GM20431 (cell line): ENCODE results near the gene PXDC1.
"Not testable (repeated sequence)": the region's sequence is repeated elsewhere in the genome, so short reads cannot be mapped to it uniquely, and the experiment has no call there.

Experiments
- in situ Hi-C: fragments of 300-500 bp; cut with MseI, MboI; formaldehyde crosslinking; loops from one replicate; pipeline ENCODE4 v1.15.0; 2020; ENCODE audit warnings: low sequenced_read_pairs; ENCODE audit not compliant: unreplicated experiment

PXDC1 gene

DNA sequence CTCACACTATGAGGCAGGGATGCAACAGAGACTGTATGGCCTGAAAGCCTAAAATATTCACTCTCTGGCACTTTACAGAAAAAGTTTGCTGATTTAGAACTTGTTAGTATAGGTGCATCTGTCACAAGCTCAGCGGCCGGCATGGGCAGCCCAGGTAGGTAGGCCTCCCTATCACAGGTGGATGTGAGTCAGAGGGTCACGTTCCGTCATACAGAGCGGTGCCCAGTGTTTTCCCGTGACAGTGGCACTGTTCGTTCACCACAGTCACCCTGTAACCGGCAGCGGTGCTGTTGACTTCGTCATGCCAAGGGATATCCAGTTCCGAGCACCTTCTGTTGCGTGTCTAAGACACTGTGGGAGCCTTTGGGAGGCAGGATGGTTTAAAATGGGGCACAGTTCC, 32.9 kb upstream of the PXDC1 start:
- in situ Hi-C loops = no loop called here

DNA sequence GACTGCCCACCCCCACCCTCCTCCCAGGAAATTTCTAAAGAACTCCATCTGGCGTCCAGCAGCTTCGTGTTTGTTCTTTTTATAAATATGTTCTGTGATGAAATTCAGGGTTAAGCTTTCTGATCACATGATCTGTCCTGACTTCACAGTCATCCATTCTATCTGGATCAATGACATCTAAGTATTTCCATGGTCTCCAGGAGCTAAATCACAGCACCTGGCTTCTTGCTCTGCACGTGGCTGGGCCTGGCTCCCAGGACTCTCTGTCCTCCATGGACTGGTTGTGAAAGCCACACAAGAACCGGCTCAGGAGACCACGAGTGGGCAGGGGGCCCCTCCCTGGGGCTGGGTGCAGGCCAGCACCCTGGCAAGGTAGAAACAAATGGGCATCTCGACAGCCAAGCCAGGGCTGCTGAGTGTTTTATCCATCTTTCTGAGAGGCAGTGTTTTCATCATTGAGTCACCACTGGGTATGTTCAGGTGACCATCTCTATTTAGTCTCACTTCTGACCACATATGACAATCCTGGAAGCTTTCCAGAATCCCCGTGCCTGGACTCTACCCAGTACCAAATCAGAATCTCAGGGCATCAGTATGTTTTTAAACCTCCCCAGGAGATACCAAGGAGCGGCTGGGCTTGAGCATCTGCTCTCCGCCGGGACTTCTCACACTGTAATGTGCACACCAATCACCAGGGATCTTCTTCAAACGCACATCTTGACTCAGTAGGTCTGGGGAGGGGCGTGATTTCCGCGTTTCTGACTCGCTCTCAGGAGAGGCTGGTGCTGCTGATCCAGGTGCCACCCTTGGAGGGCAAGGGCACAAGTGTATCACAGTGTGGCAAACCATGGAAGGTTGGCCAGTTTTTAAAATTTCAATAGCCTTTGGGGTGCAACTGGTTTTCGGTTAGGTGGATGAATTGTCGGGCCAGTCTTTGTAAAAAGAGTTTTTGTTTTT, 31.6 kb upstream of the PXDC1 start:
- in situ Hi-C loops = no loop called here

DNA sequence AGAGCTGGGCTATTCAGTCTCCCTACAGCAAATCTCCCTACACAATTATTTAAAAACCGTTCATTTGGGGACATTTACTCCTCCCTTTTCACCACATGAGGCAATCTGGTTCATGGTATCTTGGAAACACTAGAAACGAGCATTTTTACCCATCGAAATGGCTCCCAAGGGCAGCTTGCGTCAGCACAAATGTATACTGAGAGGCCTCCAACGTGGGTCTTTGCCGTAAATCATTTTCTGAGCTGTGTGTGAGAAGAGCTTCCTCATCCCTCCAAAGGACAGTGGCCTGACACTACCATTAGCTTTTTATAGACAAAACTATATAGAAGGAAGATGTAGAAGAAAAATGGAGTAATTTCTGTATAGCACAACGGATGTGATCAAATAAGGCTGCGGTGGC, 30.0 kb upstream of the PXDC1 start:
- in situ Hi-C loops = no loop called here

DNA sequence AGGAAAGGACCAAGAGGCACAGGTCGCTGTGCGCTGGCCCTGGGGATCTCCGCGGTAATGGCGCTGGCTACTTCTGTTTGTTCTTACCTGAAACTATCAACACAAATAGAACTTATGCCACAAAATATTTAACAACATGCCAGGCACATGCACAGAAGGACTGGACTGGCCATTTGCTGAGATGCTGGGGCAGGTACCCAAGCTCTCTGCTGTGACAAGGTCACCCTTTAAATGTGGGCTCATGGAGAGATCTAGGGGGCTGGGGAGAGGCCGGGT, 28.0 kb upstream of the PXDC1 start:
- in situ Hi-C loops = no loop called here

DNA sequence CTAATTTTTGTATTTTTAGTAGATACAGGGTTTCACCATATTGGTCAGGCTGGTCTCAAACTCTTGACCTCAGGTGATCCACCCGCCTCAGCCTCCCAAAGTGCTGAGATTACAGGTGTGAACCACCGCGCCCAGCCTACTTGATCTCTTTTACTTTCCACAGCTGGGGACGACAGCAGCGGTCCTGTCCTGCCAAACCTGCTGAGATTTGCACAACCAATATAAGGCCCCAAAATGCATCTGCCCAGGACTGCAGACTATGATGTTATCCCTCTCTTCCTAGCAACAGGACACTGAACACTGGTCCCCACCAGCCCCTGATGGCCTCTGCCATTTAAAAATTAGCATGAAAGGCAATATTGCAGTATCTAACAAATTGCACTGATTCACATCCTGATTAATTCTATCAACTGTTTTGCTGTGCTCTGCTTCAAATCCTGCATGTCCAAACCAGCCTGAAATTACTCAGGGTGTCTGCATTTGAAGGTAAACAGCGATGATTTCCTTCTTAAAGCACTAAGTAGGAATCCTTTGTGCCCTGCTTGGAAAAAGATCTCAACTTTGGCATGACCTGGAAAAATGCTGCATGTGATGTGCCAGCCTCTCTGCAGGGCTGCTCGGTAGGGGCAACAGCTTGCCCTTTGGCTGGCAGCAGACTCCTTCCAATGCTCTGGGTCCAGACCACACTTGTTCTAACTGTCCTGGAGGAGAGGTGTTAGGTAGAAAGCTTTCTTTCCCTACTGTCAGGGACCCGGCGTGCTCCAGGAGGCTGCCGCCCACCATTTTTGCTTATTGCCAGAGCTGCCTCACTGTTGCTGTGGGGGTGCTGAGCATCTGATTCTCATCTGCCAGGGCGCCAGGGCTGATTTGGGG, 27.4 kb upstream of the PXDC1 start:
- in situ Hi-C loops = no loop called here

DNA sequence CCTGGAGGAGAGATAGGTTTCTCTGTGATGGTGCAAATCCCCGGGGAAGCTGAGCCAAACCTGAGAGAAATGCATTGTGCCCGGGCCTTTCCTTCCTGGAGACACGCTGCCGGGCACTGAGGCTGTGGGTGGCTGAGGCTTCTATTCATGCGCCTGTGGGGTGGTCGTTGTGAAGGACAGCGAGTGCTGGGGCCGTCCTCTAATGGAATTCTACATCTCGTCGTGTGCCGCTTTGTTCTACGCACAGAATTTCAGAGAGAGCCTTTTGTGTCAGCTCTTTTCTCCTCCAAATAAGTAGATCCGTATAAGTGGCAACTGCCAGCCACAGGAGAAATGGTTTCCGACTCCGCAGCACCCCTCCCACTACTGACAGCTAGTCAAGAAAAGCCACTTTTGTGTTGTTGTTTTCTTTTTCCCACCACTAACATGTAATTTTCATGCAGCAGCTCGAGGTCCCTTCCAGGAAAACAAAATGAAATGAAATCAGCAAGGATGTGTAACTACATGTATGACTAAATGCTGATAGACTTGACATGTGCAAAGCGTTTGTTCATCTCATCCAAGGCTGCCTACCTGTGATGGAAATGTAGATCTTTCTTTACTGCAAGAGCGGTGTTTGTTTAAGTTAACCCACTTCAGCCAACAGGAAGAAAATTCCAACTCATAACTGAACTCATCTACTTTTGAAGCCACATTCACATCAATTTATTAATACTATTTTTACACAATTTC, 26.4 kb upstream of the PXDC1 start:
- in situ Hi-C loops = no loop called here

DNA sequence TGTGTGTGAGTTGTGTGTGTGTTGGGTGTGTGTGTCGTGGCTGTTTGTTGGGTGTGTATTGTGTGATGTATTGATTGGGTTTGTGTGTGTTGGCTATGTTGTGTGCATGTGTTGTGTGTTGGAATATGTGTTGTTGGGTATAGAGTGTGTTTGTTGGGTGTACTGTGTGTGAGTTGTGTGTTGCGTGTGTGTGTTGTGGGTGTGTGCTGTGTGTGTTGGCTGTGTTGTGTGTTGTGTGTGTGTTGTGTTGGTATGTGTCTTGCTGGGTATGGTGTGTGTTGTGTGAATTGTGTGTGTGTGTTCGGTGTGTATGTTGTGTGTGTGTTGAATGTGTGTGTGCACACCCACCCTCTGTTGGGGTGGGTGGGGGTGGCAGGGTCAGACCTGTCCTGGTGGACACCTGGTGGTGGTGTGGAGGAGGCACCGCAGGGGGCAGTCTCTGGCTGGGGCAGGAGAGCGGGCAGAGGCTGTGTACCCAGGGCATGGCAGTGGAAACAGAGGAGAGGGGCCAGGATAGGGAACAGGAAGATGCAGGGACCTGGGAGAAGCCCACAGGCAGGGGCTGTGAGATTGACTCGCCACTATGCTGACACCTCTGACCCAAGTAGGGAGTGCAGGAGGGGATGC, 25.5 kb upstream of the PXDC1 start:
- in situ Hi-C loops = no loop called here

DNA sequence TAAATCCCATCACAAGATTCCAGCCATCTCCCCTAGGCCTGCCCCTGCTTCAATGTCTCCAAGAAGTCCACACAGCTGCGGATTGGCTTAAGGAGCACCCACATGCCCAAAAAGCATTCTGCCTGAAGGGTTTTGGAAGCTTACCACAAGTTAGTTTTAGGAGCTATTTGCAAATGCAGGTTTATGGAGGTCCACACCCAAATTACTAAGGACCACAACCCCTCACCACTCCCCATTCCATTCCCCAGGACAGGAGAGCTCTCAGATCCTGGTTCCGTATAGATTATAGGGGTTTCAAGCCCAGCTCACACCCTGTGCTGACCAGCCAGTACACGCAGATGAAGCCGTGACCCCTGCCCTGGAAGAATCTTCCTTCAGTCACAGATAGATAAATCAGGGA, 24.3 kb upstream of the PXDC1 start:
- in situ Hi-C loops = no loop called here

DNA sequence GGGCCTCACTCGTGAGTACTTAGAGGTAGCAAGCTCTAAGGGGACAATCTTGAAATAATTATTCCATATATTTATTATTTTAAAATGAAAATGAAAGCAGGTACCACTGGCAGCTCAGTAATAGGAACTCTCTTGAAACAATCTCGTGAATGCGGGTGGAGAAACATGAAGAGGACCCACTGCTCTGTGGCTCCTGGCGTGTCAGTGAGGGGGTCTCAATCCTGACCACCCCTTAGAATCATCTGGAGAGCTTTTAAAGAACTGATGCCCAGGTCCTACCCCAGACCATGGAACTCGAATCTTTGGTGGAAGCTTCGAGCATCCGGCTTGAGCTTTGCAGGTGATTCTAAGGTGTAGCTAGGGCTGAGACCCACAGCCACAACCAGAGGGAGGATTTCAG, 23.9 kb upstream of the PXDC1 start:
- in situ Hi-C loops = no loop called here

DNA sequence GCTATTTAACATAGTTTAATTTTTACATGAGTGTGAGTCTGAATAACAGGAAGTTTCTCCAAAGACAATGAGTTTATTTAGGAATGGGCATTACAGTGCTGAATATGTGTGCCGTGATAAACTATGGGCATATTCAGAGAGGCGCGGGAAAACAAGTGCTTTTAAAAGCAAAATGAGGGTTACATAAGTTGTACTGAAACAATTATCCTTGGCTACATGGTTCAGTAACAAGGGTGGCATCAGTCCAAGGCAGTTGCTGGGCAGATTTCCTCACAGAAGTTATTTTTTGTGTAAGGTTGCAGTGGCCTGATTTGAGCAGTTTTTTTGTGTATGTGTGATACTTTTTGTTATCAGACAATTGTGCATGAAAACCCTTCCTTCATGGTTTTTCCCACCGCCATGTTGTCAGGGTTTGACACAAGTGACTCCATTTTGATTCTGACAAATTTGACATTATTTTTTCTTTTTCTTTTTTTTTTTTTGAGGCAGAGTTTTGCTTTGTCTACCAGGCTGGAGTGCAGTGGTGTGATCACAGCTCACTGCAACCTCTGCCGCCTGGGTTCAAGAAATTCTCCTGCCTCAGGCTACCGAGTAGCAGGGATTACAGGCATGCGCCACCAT, 22.3 kb upstream of the PXDC1 start:
- in situ Hi-C loops = no loop called here

DNA sequence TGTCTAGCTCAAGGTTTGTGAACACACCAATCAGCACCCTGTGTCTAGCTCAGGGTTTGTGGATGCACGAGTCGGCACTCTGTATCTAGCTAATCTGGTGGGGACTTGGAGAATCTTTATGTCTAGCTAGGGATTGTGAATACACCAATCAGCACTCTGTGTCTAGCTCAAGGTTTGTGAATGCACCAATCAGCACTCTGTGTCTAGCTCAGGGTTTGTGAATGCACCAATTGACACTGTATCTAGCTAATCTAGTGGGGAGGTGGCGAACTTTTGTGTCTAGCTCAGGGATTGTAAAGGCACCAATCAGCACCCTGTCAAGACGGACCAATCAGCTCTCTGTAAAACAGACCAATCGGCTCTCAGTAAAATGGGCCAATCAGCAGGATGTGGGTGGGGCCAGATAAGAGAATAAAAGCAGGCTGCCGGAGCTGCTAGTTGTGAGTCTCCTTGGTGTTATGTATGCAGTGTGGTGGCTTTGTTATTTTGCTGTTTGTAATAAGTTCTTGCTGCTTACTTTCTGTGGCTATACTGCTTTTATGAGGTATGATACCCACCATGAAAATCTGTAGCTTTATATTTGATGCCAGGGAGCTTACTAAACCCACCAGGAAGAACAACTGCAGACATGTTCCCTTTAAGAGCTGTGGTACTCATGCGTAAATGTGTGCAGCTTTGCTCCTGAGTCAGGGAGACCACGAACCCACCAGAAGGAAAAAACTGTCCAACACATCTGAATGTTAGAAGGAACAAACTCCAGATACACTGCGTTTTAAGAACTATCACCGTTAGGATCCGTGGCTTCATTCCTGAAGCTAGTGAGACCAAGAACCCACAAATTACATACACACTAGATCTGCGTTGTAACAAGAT, 20.9 kb upstream of the PXDC1 start:
- in situ Hi-C loops = not testable (repeated sequence)

DNA sequence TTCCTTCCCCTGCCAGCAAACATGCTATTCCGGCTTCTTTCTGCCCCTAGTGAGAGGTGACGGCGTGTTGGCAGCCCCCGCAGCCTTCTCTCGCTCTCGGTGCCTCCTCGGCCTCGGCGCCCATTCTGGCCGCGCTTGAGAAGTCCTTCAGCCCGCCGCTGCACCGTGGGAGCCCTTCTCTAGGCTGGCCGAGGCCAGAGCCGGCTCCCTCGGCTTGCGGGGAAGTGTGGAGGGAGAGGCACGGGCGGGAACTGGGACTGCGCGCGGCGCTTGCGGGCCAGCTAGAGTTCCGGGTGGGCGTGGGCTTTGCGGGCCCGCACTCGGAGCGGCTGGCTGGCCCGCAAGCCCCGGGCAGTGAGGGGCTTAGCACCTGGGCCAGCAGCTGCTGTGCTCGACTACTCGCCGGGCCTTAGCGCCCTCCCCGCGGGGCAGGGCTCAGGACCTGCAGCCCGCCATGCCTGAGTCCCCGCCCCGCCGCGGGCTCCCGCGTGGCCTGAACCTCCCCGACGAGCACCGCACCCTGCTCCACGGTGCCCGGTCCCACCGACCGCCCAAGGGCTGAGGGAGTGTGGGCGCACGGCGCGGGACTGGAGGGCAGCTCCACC, 20.0 kb upstream of the PXDC1 start:
- in situ Hi-C loops = no loop called here

DNA sequence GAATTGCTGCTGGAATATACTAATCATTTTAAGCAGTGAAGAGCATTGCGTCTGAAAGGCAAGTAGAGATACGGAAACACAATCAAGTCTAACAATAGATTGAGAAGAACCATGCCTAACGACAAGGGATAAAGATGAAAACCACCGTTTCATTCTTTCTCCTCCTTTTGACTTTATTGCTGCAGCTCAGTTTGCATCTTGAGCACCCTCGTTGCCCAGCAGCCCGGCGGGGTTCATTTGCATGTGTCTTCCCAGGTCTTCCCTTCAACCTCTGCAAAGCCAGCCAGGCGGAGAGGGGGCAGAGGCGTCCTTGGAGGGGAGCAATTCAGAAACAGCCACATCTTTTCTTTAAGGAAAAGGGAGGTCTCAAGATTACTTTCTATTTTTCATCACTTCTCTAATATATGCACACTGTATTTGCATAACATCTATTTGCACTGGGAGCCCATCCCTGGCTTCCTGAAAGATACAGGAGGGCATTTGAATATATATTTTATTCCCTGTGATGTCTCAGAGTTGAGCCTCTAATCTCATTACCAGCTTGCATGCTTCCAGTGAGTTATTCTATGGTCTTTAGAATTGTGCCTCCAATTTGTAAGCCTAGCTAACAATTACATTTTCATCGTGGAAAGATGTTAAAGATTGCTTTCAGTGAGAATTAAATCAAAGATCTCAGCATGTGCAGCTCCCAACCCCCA, 18.7 kb upstream of the PXDC1 start:
- in situ Hi-C loops = no loop called here

DNA sequence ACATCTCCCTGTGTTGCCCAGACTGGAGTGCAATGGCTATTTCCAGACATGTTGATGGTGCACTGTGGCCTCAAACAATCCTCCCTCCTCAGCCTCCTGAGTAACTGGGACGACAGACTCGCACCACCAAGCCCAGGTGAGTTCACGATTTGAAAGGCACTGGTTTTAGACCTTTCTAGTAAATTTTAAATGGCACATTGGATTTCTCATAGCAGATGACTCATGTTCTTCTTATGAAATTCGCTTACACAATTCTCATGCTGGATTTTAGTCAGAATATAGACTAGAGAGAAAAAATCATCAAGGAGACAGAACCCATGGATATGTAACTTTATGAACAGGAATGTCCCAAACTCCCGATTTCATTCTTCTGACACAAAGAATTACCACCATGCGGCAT, 18.1 kb upstream of the PXDC1 start:
- in situ Hi-C loops = no loop called here

DNA sequence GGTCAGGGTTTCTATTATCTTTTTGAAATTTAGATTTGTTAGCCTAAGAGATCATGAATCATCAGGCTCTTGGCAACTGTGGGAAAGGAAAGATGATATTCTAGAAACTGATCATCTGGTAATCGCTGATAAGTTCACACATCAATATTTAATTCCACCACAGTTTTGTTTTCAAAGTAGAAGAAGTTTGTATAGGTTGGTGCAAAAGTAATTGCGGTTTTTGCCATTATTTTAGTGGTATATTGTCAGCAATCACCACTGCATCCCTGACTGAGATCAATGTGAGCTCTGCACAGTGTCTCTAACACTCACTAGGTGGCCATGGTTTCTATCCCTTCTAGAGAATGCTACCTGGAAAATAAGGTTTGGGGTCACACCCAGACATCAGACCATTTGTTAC, 17.0 kb upstream of the PXDC1 start:
- in situ Hi-C loops = no loop called here

DNA sequence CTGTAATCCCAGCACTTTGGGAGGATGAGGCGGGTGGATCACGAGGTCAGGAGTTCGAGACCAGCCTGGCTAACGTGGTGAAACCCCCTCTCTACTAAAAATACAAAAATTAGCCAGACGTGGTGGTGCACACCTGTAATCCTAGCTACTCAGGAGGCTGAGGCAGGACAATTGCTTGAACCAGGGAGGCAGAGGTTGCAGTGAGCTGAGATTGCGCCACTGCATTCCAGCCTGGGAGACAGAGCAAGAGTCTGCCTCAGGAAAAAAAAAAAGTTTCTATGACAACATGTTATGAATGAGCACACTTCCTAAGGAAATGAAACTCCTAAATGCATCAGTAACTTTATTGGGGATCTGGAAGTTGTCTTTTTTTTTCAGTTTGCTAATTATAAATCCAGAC, 16.0 kb upstream of the PXDC1 start:
- in situ Hi-C loops = not testable (repeated sequence)

DNA sequence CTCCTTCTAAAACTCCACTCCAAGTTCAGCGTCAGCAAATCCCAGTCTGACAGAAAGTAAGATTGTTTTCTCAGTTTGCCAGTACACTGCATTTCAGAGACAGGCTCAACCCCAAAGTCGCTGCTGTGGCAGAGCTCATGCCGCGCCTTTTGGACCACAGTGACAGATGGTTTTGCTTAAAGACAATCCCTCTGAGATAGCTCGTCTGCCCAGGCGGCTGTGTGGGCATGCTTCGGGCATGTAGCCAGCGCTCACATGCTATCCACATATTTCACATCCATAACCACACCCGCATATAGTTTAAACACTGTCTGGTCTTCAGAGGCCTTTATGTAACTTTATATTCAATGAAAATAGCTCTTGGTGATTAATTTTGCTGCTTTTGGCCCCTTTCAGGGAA, 14.7 kb upstream of the PXDC1 start:
- in situ Hi-C loops = no loop called here

DNA sequence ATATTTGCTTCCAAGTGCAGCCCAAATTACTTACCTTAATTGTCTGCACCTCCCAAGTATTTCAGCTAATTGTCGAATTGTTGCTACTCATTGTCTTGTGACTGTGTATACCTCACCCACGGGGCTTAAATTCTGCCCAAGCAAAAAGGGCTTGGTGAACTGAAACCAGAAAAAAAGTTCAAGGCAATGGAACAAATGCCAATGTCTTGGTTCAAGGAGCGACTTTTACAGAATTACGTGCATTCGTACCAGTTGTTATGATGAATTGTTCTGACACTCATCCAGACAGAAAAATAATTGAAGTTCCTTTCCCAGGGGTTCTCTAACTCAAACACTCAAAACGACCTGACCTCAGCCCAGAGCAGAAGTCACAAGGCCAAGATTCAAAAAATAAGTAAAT, 13.9 kb upstream of the PXDC1 start:
- in situ Hi-C loops = no loop called here
